Gastrocnemius medialis (tissue), 4 donors: Measurements from ENCODE around the gene SKAP2. TPM values are rescaled to one million over a fixed set of nuclear protein-coding genes. Genes with fewer than 3 reads are reported as not detected.

ENCODE experiments used
- ATAC-seq, 2 donors: fragments of 150-250 bp; one replicate each; pipeline ENCODE4 v1.9.1; 2016
- DNase-seq, 2 donors: peaks; one replicate each; pipeline ENCODE4 v3.0.0-alpha.2; 2019
- H3K27ac ChIP-seq, 4 donors: fragments of 200-600 bp; sonication (generic); 1 replicate in 1 of 4; 2 replicates in 3 of 4; pipeline ENCODE4 v1.5.1; 2016 to 2018; ENCODE audit warnings: mild to moderate bottlenecking in 2 of 4, moderate library complexity in 1 of 4
- H3K27me3 ChIP-seq, 3 donors: fragments of 200-600 bp; sonication (generic) in 2 of 3; 1 replicate in 1 of 3; 2 replicates in 2 of 3; pipeline versions ENCODE4 v1.5.1 to v1.6.0; 2016 to 2019; ENCODE audit warnings: mild to moderate bottlenecking in 1 of 3, moderate library complexity in 1 of 3
- H3K36me3 ChIP-seq, 2 donors: fragments of 200-600 bp; sonication (generic) in 1 of 2; one replicate each; pipeline ENCODE4 v1.5.1; 2017 to 2018
- H3K4me1 ChIP-seq, 2 donors: fragments of 200-600 bp; sonication (generic) in 1 of 2; one replicate each; pipeline ENCODE4 v1.5.1; 2016 to 2017; ENCODE audit warnings: mild to moderate bottlenecking in 2 of 2
- H3K4me3 ChIP-seq, 4 donors: fragments of 200-600 bp; sonication (generic) in 3 of 4; 1 replicate in 1 of 4; 2 replicates in 3 of 4; pipeline ENCODE4 v1.5.1; 2016 to 2019; ENCODE audit warnings: mild to moderate bottlenecking in 2 of 4
- H3K9me3 ChIP-seq, 3 donors: fragments of 200-600 bp; sonication (generic) in 2 of 3; 1 replicate in 1 of 3; 2 replicates in 2 of 3; pipeline ENCODE4 v1.5.1; 2016 to 2019
- CTCF ChIP-seq, 5 experiments: fragments of 450-650 bp in 3 of 5; fragments of 200-600 bp in 2 of 5; sonication (generic) in 2 of 5; IDR thresholded peaks in 4 of 5; conservative IDR thresholded peaks in 1 of 5; 1 replicate in 4 of 5; 2 replicates in 1 of 5; pipeline ENCODE4 v1.5.1; 2016 to 2019; ENCODE audit warnings: antibody characterized with exemption in 5 of 5, mild to moderate bottlenecking in 3 of 5, moderate library complexity in 3 of 5
- POLR2A ChIP-seq, 2 donors: fragments of 450-650 bp; IDR thresholded peaks; one replicate each; pipeline ENCODE4 v1.6.1; 2017; ENCODE audit warnings: antibody characterized with exemption in 2 of 2, mild to moderate bottlenecking in 2 of 2, moderate library complexity in 2 of 2
- in situ Hi-C, 4 donors: fragments of 200-750 bp; cut with MboI; loops; one replicate each; pipeline versions ENCODE4 v1.15.0 to v1.8.0; 2017; ENCODE audit warnings: low sequenced_read_pairs in 4 of 4
- intact Hi-C: fragments of 100-400 bp; cut with DNase I; formaldehyde crosslinking; loops from one replicate; pipeline ENCODE4 v1.15.1; 2023; ENCODE audit warnings: low total_unique reads
- total RNA-seq, 4 donors: library from RNA; depleted of rRNA; stranded (reverse); fragments of >200 nt; gene quantifications; one replicate each; pipeline versions ENCODE4 v1.1.0 to v1.2.3, GENCODE V29; 2016

SKAP2 gene
- total RNA-seq, 4 donors from 2014 or later = 6.1 to 23.5 (median 17.1) TPM

- TF ChIP-seq CTCF (IDR thresholded peaks at IDR 0.05 in 4 of 5, conservative IDR thresholded peaks at IDR 0.05 in 1 of 5) (no peak), POLR2A (IDR thresholded peaks at IDR 0.05) (no peak)
- Histone ChIP-seq H3K9me3 (no peaks in the 10 kb centered on the region), H3K4me1 (peaks cover 0 to 6% of the 10 kb centered on the region in 2 donors), H3K36me3 (no peaks in the 10 kb centered on the region), H3K27ac (no peak overlapping the region), H3K4me3 (no peak overlapping the region), H3K27me3 (no peaks in the 10 kb centered on the region)
- intact Hi-C loops = no loop called here
- in situ Hi-C loops = no loop called here
- DNase-seq (no peak), ATAC-seq (no peak)
Observed at GRCh38 chr7:26687032-26687431, 177.4 kb downstream of the SKAP2 start.

- intact Hi-C loops = loop anchor here (1.0 kb wide), 1 partner anchor 475 kb away; no protein-coding TSS in a partner anchor
- in situ Hi-C loops = no loop called here
- H3K4me1 ChIP-seq = peaks cover 0 to 6% of the 10 kb centered on the region in 2 donors
- H3K36me3 ChIP-seq = no peaks in the 10 kb centered on the region
- TF ChIP-seq CTCF (IDR thresholded peaks at IDR 0.05 in 4 of 5, conservative IDR thresholded peaks at IDR 0.05 in 1 of 5) (peak; percentile 51 to 73 (median 57)), POLR2A (IDR thresholded peaks at IDR 0.05) (no peak)
- no peaks in the 10 kb centered on the region for H3K27me3 ChIP-seq
- no peak overlapping the region for H3K4me3 ChIP-seq
- DNase-seq = no peak
- ATAC-seq = no peak
- no peak overlapping the region for H3K27ac ChIP-seq
- no peaks in the 10 kb centered on the region for H3K9me3 ChIP-seq
Observed at GRCh38 chr7:26686448-26686981, 177.9 kb downstream of the SKAP2 start.

GRCh38 chr7:26685606-26686005 is 178.8 kb downstream of the SKAP2 start:
- no peak overlapping the region for H3K27ac ChIP-seq
- DNase-seq = no peak
- no peak for ATAC-seq
- no peaks in the 10 kb centered on the region for H3K27me3 ChIP-seq
- intact Hi-C loops (loop anchor here (1.0 kb wide), 1 partner anchor 476 kb away; no protein-coding TSS in a partner anchor), in situ Hi-C loops (no loop called here)
- H3K4me3 ChIP-seq = no peak overlapping the region
- H3K36me3 ChIP-seq = no peaks in the 10 kb centered on the region
- no peaks in the 10 kb centered on the region for H3K9me3 ChIP-seq
- peaks cover 0 to 6% of the 10 kb centered on the region in 2 donors for H3K4me1 ChIP-seq
- no peak for TF ChIP-seq POLR2A (IDR thresholded peaks at IDR 0.05)
- TF ChIP-seq CTCF (IDR thresholded peaks at IDR 0.05 in 4 of 5, conservative IDR thresholded peaks at IDR 0.05 in 1 of 5) = no peak

GRCh38 chr7:26684447-26684846 is 179.9 kb downstream of the SKAP2 start:
- in situ Hi-C loops (loop anchor here in 1 of 4 donors (5.0 kb wide), 1 partner anchor 458 kb away; the partner anchor contains the start of gene HOXA5), intact Hi-C loops (no loop called here)
- peaks cover 0 to 5% of the 10 kb centered on the region in 2 donors for H3K4me1 ChIP-seq

More at GRCh38 chr7:26684447-26684846, 179.9 kb downstream of the SKAP2 start:
- Histone ChIP-seq H3K27me3 (no peaks in the 10 kb centered on the region), H3K27ac (no peak overlapping the region), H3K4me3 (no peak overlapping the region), H3K9me3 (no peaks in the 10 kb centered on the region), H3K36me3 (no peaks in the 10 kb centered on the region)
- DNase-seq = no peak
- no peak for ATAC-seq
- TF ChIP-seq POLR2A (IDR thresholded peaks at IDR 0.05) = no peak
- no peak for TF ChIP-seq CTCF (IDR thresholded peaks at IDR 0.05 in 4 of 5, conservative IDR thresholded peaks at IDR 0.05 in 1 of 5)
